IPS-18c (cell line): ENCODE results near the gene RBP3.

Source experiments
- H3K4me3 ChIP-seq: 2 replicates; pipeline ENCODE4 v1.7.0; 2013; ENCODE audit warnings: low read depth, mild to moderate bottlenecking, low read length, moderate library complexity; ENCODE audit not compliant: insufficient read depth
- H3K9me3 ChIP-seq: one replicate; pipeline ENCODE4 v1.6.1; 2013; ENCODE audit warnings: mild to moderate bottlenecking, low read length, moderate library complexity; ENCODE audit not compliant: control insufficient read depth, insufficient read depth

Gene RBP3

GRCh38 chr10:47314416-47314970 lies 33.7 kb upstream of the RBP3 start:
- H3K4me3 ChIP-seq: no peak overlapping the region
- H3K9me3 ChIP-seq: peaks cover 4% of the 10 kb centered on the region

DNA sequence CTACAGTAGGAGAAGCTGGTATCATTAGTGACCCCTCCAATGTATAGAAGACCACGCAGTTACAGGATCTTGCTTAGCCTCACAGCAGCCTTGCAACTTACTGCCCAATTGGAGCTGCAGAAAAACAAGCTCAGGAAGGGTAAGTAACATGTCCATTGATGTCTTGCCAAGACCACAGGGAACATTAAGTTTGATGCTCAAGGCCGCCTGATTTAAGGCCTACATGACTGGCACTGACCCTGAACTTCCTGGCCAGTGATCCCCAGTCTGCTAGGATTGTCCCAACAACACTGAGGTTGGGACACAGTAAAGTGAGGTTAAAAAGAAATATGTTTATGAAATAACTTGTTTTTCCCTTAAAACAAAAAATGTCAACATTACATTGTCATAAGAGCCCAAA lies 32.7 kb upstream of the RBP3 start:
- Histone ChIP-seq H3K4me3 (no peak overlapping the region), H3K9me3 (peaks cover 4% of the 10 kb centered on the region)

DNA sequence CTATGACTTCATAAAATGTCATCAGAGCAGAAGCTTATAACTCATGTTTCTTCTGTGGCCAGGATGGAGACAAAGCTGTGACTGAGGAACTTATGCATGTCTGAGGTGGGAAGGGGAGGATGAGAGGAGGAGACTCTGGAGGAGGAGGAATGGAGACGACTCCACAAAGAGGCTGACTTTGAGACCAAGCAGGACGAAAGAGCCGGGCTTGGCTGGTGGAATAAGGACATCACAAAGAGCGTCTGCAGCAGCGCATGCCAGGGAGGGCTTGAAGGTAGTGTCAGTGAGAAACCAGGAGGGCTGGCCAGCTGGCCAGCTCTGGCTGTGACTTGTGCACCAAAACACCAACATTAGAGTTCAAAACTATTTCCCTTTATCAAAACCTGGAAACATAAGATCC lies 32.0 kb upstream of the RBP3 start:
- peaks cover 4% of the 10 kb centered on the region for H3K9me3 ChIP-seq
- H3K4me3 ChIP-seq: no peak overlapping the region

GRCh38 chr10:47317251-47317650 lies 30.9 kb upstream of the RBP3 start:
- Histone ChIP-seq H3K9me3 (peaks cover 4% of the 10 kb centered on the region), H3K4me3 (no peak overlapping the region)

GRCh38 chr10:47318706-47319105 lies 29.5 kb upstream of the RBP3 start:
- peaks cover 4% of the 10 kb centered on the region for H3K9me3 ChIP-seq
- H3K4me3 ChIP-seq: no peak overlapping the region

- no peak overlapping the region for H3K4me3 ChIP-seq
- no peaks in the 10 kb centered on the region for H3K9me3 ChIP-seq
These were observed 28.4 kb upstream of the RBP3 start for GRCh38 chr10:47319784-47320183.

- H3K4me3 ChIP-seq: no peak overlapping the region
- no peaks in the 10 kb centered on the region for H3K9me3 ChIP-seq
These were observed 27.4 kb upstream of the RBP3 start for GRCh38 chr10:47320812-47321211.

- H3K4me3 ChIP-seq: no peak overlapping the region
These were observed 26.5 kb upstream of the RBP3 start for GRCh38 chr10:47321521-47322195.

GRCh38 chr10:47322300-47323061 lies 25.7 kb upstream of the RBP3 start, which contains the start of gene GDF2:
Gene GDF2 (plus strand): TSS chr10:47322454. CDS start chr10:47322669, 215 bp downstream.
- Histone ChIP-seq H3K4me3 (no peak within 1 kb of the TSS), H3K9me3 (no peaks in the 10 kb centered on the region)

More at GRCh38 chr10:47321521-47322195, 26.5 kb upstream of the RBP3 start:
- H3K9me3 ChIP-seq: no peaks in the 10 kb centered on the region

DNA sequence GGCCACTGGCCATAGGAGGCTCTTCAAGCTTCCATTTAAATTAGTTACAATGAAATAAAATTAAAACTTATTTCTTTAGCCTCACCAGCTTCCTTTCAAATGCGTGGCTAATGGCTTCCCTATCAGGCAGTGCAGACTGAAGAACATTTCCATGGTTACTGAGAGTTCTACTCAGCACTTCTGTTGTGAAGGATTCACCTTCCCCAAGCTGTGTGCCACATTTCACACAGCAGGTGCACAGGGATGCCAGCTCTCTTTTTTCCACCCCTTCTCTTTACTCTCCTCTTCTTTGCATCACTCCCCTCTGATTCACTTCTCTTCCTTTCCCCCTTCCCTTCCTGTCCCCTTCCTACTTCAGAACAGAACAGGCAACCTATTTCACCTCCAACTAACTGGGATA lies 25.1 kb upstream of the RBP3 start:
- Histone ChIP-seq H3K9me3 (no peaks in the 10 kb centered on the region), H3K4me3 (no peak overlapping the region)

DNA sequence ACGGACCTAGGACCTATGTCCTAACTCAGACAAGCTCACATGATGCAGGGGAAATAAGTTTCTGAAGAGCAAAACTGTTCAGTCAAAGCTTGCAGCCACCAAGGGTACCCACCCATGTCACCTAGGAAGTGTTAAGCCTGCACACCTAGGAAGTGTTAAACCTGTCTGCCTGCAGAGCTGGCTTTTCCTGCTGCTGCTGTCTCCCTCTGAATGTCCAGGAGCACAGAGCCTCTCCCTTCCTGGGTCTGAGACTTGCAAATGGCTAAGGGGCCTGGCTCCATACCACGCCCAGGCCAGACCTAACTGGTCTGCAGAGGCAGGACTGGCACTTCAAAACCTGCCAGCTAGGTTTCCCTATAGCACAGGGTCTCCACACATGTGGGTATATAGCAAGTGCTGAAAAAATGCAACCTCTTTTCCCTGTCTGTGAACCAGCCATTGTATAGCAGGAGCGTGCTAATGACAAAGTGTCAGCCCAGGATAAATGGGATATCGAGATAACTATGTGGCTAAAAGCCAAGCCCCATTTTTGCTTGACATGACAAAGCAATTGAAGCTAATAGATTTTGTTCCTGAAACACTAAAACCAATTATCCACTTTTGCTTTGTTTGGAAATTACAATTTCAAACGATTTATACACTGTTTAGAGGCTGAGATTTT lies 24.4 kb upstream of the RBP3 start:
- Histone ChIP-seq H3K4me3 (no peak overlapping the region), H3K9me3 (no peaks in the 10 kb centered on the region)

- Histone ChIP-seq H3K9me3 (no peaks in the 10 kb centered on the region), H3K4me3 (no peak overlapping the region)
These were observed 22.6 kb upstream of the RBP3 start for GRCh38 chr10:47325303-47326291.

- no peak overlapping the region for H3K4me3 ChIP-seq
- no peaks in the 10 kb centered on the region for H3K9me3 ChIP-seq
These were observed 21.7 kb upstream of the RBP3 start for GRCh38 chr10:47326306-47326926.

DNA sequence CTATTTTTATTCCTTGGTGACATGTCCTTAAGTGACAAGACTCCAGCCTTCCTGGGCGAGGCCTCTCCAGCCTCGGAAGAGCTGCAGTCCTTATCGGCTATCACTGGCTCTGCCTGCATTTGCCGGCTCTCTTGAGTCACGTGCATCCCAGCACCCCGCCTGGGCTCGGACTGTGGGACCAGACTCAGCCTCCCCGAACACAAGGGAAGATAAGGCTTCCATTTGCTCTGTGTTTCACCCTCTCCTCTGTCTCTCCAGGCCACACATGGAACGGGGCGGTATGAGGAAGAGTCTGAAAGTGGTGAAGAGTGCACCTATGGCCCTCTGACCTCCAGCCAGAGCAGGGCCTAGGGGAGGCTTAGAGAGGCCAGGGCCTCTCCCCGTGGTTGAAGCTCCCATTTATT lies 21.2 kb upstream of the RBP3 start:
- no peak overlapping the region for H3K4me3 ChIP-seq
- no peaks in the 10 kb centered on the region for H3K9me3 ChIP-seq

DNA sequence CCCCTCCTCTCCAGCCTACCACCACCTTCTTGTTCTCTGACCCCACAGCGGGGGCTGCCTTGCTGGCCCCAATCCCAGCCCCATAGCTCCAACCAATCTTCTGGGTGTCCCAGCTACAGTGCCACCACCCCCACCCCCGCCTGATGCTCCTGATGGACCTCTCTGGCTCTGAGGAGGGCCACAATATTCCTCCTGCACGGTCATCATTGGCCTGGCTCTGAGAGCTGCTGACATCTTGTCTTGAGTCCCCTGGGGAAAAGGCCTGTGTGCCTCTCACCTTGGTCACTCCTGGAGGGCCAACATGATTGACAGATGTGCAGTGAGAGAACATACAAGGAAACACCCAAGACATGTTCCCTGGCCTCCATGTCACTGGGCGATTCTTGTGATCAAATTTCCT lies 18.3 kb upstream of the RBP3 start:
- no peak overlapping the region for H3K4me3 ChIP-seq
- no peaks in the 10 kb centered on the region for H3K9me3 ChIP-seq

DNA sequence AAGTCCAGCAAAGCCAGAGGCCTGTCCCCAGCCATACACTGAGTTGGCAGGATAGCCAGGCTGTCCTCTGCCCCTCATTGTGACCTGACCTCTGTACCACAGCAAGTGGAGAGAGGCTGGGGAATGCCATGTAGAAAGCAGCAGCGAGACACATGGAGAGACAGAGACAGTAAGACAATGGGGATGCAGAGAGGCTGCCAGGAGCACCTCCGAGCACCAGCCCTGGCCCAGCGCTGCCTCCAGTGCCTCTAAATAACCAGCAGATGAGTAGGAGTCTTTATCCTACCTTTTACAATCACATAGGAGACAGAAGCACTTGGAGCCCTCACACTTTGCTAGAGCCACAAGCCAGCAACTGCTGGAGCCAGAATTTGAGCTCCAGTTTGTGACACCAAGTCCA lies 17.8 kb upstream of the RBP3 start:
- H3K4me3 ChIP-seq: no peak overlapping the region
- H3K9me3 ChIP-seq: no peaks in the 10 kb centered on the region
